ENCODE results near the gene ARMC5.
"Not testable (repeated sequence)": the region's sequence is repeated elsewhere in the genome, so short reads cannot be mapped to it uniquely, and the experiment has no call there.

GRCh38 chr16:31439023-31439422 is 20.3 kb upstream of the ARMC5 start:
- not testable (repeated sequence) for TF ChIP-seq EZH2 (IDR thresholded peaks at IDR 0.05; ENCODE audit: borderline replicate concordance, insufficient read depth, low read length, poor library complexity, severe bottlenecking); EP300 (conservative IDR thresholded peaks at IDR 0.05; ENCODE audit: poor library complexity, severe bottlenecking); CTCF (IDR thresholded peaks at IDR 0.05; ENCODE audit: poor library complexity, severe bottlenecking); MXI1 (conservative IDR thresholded peaks at IDR 0.05; ENCODE audit: poor library complexity, severe bottlenecking); RAD21 (conservative IDR thresholded peaks at IDR 0.05); POLR2AphosphoS5 (IDR thresholded peaks at IDR 0.05); TAF1 (IDR thresholded peaks at IDR 0.05; ENCODE audit: low read depth); SMC3 (conservative IDR thresholded peaks at IDR 0.05; ENCODE audit: poor library complexity)

Data from neural cell (in vitro differentiated cells).